ENCODE measurements around the gene NPHS2.

GRCh38 chr1:179510038-179510437 is 65.7 kb downstream of the NPHS2 start:
- TF ChIP-seq ISL1 (CRISPR knock-in tag; IDR thresholded peaks at IDR 0.05) (no peak), ZFP3 (CRISPR knock-in tag; IDR thresholded peaks at IDR 0.05) (no peak), PATZ1 (CRISPR knock-in tag; IDR thresholded peaks at IDR 0.05; ENCODE audit: borderline replicate concordance) (no peak), ZFP30 (CRISPR knock-in tag; IDR thresholded peaks at IDR 0.05) (no peak), CSRNP3 (CRISPR knock-in tag; IDR thresholded peaks at IDR 0.05) (no peak), OSR1 (CRISPR knock-in tag; IDR thresholded peaks at IDR 0.05) (no peak), CSDC2 (CRISPR knock-in tag; IDR thresholded peaks at IDR 0.05) (no peak), CREB5 (CRISPR knock-in tag; IDR thresholded peaks at IDR 0.05; ENCODE audit: low read depth) (no peak), ZC3H10 (CRISPR knock-in tag; IDR thresholded peaks at IDR 0.05) (no peak), TCF4 (CRISPR knock-in tag; IDR thresholded peaks at IDR 0.05; ENCODE audit: borderline replicate concordance) (no peak), ZNF8 (CRISPR knock-in tag; IDR thresholded peaks at IDR 0.05) (no peak), ZNF565 (CRISPR knock-in tag; conservative IDR thresholded peaks at IDR 0.05; ENCODE audit: low read depth) (no peak), PPARA (CRISPR knock-in tag; IDR thresholded peaks at IDR 0.05; ENCODE audit: borderline replicate concordance) (no peak), TSHZ2 (CRISPR knock-in tag; IDR thresholded peaks at IDR 0.05) (no peak)

Data from SK-N-SH treated with all-trans-retinoic acid at 6 μM for 48 hours (cell line).